Measurements from ENCODE around the gene BOD1. TPM values are rescaled to one million over a fixed set of nuclear protein-coding genes. Genes with fewer than 3 reads are reported as not detected.
A peak's percentile ranks its signal among the peaks of the same experiment; 100 is the strongest.

The BOD1 gene
- total and polyA plus RNA-seq, 9 of the 15 experiments (the other 6 are each of a cell fraction or from before 2014, with no cell fraction given), result 10.1 to 31.6 (median 22.6) TPM

DNA sequence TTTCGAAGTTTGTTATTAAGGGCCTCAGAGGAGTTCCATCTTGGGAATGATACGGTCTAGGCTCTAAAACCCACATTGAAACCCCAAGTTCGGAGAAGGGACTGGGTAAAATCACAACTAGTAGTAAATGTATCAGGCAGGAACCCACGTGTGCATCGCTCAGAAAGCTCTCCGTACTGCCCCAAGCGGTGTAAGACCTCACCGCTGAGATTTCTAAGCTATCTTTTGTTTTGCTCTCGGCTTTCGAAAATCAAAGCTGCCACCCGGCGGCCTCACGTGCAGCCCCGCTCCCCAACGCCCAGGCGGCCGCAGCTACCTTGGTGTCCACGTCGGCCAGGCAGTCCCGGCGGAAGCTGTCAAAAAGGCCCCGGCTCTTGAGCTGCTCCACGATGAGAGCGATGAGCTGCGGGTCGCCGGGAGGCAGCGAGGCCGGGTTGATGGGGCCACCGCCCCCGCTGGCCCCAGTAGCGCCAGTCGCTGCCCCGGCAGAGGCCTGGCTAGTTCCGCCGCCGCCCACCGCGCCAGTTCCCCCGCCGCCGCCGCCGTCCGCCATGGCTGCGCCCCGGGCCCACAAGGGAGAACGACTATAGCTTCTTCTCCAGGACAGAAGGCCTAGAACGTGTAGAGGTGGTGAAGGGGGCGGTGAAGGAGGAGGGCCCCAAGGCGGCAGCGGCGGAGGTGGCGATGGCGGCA lies 420 bp downstream of the BOD1 start (continued):
- TF ChIP-seq ZNF707 (CRISPR knock-in tag; conservative IDR thresholded peaks at IDR 0.05), result no peak
- no peak for TF ChIP-seq SMARCA4 (IDR thresholded peaks at IDR 0.05)
- no peak for TF ChIP-seq ESRRA (IDR thresholded peaks at IDR 0.05; ENCODE audit: borderline replicate concordance, low read depth)
- TF ChIP-seq GATAD2A (IDR thresholded peaks at IDR 0.05), result no peak
- TF ChIP-seq CBFA2T3 (IDR thresholded peaks at IDR 0.05), result peak; percentile 61
- no peak for TF ChIP-seq TRIM24 (IDR thresholded peaks at IDR 0.05)
- TF ChIP-seq CBX1 (IDR thresholded peaks at IDR 0.05; ENCODE audit: low read depth), result no peak
- TF ChIP-seq ILK (tag; IDR thresholded peaks at IDR 0.05; ENCODE audit: borderline replicate concordance, low read depth), result no peak
- TF ChIP-seq, protein P1, sequence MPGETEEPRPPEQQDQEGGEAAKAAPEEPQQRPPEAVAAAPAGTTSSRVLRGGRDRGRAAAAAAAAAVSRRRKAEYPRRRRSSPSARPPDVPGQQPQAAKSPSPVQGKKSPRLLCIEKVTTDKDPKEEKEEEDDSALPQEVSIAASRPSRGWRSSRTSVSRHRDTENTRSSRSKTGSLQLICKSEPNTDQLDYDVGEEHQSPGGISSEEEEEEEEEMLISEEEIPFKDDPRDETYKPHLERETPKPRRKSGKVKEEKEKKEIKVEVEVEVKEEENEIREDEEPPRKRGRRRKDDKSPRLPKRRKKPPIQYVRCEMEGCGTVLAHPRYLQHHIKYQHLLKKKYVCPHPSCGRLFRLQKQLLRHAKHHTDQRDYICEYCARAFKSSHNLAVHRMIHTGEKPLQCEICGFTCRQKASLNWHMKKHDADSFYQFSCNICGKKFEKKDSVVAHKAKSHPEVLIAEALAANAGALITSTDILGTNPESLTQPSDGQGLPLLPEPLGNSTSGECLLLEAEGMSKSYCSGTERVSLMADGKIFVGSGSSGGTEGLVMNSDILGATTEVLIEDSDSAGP (CRISPR knock-in tag; IDR thresholded peaks at IDR 0.05), result no peak
- TF ChIP-seq, protein P2, sequence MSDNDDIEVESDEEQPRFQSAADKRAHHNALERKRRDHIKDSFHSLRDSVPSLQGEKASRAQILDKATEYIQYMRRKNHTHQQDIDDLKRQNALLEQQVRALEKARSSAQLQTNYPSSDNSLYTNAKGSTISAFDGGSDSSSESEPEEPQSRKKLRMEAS (CRISPR knock-in tag; IDR thresholded peaks at IDR 0.05), result peak; percentile 78
- no peak for TF ChIP-seq ZNF347 (CRISPR knock-in tag; IDR thresholded peaks at IDR 0.05; ENCODE audit: low read depth)
- TF ChIP-seq CREBBP (IDR thresholded peaks at IDR 0.05; ENCODE audit: low read depth, low read length), result no peak
- TF ChIP-seq ZNF12 (CRISPR knock-in tag; IDR thresholded peaks at IDR 0.05), result no peak; the same call in 1 of the 2 replicates
- no peak for TF ChIP-seq ZNF668 (CRISPR knock-in tag; IDR thresholded peaks at IDR 0.05)
- TF ChIP-seq ZC3H11A (IDR thresholded peaks at IDR 0.05; ENCODE audit: low read depth, low read length), result no peak
- no peak for TF ChIP-seq DMBX1 (CRISPR knock-in tag; IDR thresholded peaks at IDR 0.05; ENCODE audit: borderline replicate concordance)
- no peak for TF ChIP-seq ZNF830 (CRISPR knock-in tag; IDR thresholded peaks at IDR 0.05)
- no peak for TF ChIP-seq POLR3A (IDR thresholded peaks at IDR 0.05; ENCODE audit: borderline replicate concordance, extremely low read depth, insufficient read depth, insufficient read length)
- TF ChIP-seq TBP (optimal IDR thresholded peaks at IDR 0.05; ENCODE audit: low read depth, low read length), result no peak
- TF ChIP-seq BRCA1 (IDR thresholded peaks at IDR 0.05), result no peak
- no peak for TF ChIP-seq BRCA1 (CRISPR knock-in tag; IDR thresholded peaks at IDR 0.05)
- TF ChIP-seq, protein P3, sequence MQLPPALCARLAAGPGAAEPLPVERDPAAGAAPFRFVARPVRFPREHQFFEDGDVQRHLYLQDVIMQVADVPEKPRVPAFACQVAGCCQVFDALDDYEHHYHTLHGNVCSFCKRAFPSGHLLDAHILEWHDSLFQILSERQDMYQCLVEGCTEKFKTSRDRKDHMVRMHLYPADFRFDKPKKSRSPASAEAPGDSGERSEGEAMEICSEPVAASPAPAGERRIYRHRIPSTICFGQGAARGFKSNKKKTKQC (CRISPR knock-in tag; IDR thresholded peaks at IDR 0.05), result no peak
- TF ChIP-seq, protein P4, sequence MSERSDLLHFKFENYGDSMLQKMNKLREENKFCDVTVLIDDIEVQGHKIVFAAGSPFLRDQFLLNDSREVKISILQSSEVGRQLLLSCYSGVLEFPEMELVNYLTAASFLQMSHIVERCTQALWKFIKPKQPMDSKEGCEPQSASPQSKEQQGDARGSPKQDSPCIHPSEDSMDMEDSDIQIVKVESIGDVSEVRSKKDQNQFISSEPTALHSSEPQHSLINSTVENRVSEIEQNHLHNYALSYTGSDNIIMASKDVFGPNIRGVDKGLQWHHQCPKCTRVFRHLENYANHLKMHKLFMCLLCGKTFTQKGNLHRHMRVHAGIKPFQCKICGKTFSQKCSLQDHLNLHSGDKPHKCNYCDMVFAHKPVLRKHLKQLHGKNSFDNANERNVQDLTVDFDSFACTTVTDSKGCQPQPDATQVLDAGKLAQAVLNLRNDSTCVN (CRISPR knock-in tag; IDR thresholded peaks at IDR 0.05), result no peak
- no peak for TF ChIP-seq ETS2 (tag; IDR thresholded peaks at IDR 0.05; ENCODE audit: borderline replicate concordance, poor library complexity, severe bottlenecking)
- TF ChIP-seq, protein P5, sequence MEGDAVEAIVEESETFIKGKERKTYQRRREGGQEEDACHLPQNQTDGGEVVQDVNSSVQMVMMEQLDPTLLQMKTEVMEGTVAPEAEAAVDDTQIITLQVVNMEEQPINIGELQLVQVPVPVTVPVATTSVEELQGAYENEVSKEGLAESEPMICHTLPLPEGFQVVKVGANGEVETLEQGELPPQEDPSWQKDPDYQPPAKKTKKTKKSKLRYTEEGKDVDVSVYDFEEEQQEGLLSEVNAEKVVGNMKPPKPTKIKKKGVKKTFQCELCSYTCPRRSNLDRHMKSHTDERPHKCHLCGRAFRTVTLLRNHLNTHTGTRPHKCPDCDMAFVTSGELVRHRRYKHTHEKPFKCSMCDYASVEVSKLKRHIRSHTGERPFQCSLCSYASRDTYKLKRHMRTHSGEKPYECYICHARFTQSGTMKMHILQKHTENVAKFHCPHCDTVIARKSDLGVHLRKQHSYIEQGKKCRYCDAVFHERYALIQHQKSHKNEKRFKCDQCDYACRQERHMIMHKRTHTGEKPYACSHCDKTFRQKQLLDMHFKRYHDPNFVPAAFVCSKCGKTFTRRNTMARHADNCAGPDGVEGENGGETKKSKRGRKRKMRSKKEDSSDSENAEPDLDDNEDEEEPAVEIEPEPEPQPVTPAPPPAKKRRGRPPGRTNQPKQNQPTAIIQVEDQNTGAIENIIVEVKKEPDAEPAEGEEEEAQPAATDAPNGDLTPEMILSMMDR (IDR thresholded peaks at IDR 0.05 in 2 of 3, conservative IDR thresholded peaks at IDR 0.05 in 1 of 3; ENCODE audit: insufficient read depth in 2 of 3, low read depth in 1 of 3, low read length in 3 of 3), result peak; percentile 74 to 75 (median 75)

Measured in K562 (cell line).